NCI-H1092 treated with DMSO at 0.1 percent for 48 hours (cell line): ENCODE data around the gene APOL4.
"Not testable (repeated sequence)": the region's sequence is repeated elsewhere in the genome, so short reads cannot be mapped to it uniquely, and the experiment has no call there.

Experiments
- DNase-seq: peaks from one replicate; lab custom pipeline; 2025; lab: John Stamatoyannopoulos, UW

The APOL4 gene

DNA sequence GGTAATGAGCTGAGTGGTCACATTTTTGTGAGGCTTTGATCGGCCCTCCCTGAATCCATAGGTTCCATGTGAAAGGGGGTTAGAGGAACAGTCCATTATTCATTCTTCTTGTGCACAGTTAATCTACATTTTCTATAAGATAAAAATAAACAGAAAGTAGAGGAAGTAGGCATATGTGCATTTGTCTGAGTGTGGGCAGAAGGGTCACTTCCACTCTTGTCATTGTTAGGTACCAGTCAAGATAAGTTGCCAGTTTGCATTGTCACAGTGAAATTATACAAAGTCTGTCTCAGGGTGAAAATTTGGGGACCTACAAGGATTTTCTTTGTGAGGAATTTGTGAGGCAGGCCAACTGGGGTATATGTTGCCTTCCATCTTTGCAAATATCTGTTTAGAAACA, 4.6 kb upstream of the APOL4 start:
- DNase-seq: no peak

DNA sequence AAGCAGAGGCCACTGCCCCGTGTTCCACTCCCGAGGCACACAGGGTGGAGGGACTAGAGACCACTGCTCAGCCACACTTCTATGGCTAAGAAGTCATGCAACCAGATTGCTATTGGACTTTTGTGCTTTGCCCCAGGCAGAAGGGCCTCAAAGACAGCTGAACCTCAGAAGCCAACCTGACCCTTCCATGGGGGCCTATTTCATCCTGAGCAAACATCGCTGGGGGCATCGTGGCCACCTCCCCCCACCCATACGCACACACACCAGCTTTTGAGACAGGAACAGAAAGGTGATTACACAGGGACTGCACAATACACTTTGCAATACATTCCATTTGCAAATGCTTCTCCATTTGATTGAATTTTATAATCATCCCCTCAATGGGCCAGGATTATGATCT, 4.0 kb upstream of the APOL4 start:
- not testable (repeated sequence) for DNase-seq

DNA sequence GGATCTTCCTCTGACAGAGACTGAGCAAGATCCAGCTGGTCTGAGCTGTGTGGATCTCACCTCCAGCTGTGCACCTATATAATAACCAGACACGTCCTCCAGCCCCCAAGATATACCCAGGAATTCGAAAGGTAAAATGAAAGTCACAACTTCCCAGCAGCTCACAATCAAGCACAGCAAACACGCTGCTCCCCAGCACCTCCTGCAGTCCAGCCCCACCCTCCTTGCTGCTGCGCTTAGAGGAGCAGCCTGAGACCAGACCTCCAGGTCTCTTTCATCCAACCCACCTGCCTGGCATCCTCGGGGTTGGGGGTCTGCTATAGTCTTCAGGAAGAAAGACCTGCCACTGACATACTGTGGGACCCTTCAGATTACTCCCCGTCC, 3.0 kb upstream of the APOL4 start:
- no peak for DNase-seq

DNA sequence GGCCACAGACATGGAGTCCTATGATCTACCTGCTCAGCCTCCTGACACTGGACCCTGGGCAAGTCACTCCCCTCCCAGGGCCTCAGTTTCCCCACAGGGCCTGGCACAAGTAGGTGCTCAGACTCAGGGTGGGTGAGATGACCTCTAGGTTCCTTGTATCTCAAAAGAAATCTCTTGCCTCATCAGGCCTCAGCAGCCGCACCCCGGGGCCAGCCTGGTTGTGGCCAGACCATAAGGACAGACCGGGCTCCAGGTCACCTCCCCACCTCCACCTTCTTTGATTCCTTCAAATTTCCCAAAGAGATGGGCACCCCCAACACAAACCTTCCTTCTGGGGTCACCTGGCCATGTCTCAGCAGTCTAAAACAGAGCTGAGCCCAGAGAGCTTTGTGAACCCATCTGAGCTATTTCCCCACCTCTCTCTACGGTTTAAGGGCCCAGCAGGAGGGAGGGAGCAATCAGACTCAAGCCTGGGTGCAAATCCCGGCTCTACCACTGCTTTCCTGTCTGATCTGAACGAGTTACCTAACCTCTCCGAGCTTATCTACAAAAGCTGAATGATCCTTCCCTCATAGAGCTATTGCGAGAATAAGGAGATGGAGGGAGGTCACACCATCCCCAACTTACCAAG, 2.5 kb upstream of the APOL4 start:
- no peak for DNase-seq

DNA sequence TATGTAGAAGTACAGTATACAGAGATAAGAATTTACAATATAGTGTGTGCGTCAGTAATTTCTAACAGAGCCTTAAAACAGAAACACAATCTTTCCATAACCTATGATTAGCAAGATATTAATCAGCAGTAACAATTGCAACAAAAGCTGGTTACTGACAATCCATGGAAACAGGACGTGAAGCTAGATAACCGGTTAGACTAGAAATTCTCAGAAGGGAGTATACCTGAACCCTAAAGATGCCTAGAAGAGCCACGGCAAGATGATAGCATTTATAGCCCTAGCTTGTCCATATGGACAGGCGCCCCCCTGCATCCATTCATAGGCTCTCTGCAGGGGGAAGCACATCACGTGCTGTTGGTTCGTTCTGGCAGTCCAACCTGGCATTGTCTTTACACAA, 1.8 kb upstream of the APOL4 start:
- not testable (repeated sequence) for DNase-seq

DNA sequence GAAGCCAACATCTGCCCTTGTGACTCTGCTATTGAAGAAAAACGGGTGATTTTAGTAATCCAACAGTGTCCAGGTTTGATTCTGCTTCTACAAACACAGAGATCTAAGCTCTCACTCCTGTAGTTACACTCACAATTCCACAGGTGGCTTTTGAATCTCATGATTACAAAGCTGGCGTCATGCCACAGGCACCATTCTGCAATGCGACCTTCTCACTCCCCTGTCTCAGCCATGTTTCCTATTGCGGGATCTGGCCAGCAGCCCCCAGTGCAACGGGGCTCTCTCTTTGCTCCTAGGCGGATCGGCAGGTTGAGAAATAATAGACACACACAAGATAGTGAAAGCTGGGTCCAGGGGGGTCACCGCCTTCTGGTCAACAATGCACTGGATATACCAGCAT, 1.3 kb upstream of the APOL4 start:
- peak; percentile 68 for DNase-seq

DNA sequence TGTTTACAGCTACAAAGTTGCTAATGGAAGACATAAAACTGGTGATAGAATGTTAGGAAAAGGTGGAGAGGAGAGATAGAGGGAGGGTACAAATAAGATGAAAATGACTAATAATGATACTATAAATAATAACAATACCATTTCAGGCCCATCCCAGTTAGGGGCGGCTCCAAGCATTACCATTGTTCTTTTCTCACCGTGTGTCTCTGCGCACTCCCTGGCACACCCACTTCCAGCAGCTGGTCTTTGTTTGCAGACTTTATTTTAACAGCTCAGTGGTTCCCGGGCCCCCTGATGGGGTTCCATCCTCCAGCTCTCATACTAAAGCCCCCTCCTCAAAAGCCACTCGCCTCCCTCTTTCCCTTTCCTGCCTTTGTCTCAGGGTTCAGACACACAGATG, 584 bp downstream of the APOL4 start:
- DNase-seq: not testable (repeated sequence)

DNA sequence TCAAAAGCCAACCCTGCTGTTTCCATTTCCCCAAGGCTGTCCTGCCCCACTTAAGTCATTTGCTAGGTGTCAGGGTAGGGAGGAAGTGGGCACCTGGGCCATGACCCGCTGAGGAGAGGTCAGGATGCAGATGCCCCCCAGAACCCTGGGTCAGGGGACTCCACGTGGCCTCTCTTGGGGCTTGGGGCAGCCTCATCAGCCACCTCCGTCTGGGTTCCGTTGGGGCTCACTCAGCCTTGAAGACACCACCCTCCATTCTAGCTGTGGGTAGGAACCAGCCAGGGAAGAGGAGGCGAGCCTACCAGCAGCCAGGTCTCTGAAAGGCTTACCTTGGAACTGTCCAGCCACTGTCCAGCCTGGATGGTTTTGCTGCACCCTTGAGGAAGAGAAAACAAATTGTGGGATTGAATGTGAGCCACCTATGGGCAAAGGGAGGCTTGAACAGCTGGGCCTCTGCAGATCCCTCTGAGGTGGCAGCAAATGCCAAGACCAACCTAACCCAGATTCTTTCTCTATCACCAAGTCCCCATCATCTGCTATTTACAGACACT, 2.5 kb downstream of the APOL4 start:
- no peak for DNase-seq

DNA sequence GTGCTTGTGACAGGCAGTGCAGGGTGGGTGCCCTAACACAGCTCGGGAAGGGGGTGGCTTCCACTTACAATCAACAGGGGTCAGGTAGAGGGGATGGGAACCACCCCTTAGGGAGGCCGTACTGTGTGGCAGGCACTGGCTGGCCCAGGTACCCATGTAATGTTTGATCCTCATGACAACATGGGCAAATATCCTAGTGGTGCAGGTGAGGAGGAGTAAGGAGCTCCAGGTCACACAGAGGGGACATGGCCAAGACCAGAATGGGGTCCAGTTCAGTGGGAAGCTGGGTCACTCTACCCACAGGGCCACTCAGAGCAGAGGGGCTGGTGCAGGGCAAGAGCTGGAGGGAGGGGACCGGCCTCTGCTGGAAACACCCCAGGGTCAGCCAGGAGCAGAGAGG, 3.1 kb downstream of the APOL4 start:
- no peak for DNase-seq

DNA sequence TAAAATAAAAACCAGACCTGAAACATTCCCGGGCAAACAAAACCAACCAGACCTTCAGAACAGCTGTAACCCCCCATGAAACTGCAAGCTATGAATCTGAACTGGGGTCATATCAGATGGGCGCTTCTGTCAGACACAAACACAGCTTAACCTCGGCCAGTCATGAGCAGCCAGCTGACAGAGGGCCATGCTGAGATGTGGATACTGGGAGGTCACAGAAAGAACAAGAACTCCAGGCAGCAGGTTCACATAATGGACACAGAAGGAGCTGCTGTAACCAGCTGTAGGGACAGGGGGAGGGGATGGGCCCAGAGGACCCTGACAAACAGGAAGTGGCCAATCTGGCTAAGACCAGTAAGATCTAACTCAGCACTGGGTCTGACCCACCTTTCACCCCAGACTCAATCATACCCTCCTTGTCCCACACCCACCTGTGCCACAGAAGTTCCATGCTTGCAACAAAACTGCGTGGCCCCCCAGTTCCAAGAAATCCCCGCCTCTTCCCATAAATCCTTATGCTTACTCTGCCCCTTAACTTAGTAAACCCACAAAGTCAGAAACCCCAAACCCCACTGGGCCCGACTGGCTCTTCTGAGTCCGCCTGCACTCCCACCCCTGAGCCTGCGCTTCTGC, 4.0 kb downstream of the APOL4 start:
- no peak for DNase-seq

DNA sequence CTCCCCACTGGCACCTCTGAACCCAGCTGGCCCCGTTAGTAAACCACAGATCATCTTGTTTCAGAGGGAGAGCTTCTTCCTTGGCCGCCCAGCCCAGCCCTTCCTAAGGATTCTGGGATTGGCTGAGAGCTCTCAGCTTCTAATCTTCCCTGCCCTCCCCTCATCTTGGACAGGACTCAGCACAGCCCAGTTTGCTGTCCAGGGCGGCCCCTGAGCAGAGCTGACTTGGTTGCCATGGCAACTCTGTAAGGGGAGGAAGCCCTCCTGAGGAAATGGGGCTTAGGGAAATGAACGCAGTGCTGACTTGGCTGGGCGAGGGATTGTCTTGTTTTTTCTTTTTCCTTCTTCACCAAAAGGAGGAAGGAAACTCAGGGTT, 4.6 kb downstream of the APOL4 start:
- DNase-seq: no peak

DNA sequence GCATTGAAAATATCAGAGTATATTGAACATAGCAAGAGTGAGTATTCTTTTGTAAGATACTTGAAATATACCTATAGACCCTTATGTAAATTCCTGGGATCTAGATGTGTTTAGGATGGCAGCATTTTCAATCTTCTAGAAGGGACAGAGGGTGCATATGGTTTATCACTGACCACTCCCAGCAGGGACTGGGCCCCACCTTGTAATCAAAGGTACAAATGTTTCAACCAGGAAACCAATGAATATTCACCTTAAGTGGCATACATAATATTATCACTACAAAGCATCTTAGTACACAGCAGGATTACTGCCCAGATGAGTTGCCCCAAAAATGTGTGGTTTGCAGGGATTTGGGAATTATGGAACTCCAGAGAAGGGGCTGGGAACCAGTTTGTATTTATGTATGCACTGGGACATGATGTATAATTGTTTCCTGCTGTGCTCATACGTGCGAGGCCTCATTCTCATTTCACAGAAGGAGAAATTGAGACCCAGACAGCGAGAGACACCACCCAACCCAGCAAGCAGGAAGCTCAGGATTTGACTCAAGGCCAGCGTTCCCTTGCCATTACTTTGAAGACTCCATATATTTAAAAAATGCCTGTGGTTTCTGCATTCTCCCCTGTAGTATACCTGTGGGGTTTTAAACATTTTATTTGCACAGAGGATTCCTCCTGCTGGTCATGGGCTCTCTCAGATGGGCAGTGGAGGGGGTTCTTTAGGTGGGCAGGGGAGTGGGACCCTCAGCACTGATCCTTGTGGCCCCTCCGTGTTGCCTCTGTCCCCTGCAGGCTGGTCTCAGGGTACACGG, 5.2 kb downstream of the APOL4 start:
- DNase-seq: no peak

DNA sequence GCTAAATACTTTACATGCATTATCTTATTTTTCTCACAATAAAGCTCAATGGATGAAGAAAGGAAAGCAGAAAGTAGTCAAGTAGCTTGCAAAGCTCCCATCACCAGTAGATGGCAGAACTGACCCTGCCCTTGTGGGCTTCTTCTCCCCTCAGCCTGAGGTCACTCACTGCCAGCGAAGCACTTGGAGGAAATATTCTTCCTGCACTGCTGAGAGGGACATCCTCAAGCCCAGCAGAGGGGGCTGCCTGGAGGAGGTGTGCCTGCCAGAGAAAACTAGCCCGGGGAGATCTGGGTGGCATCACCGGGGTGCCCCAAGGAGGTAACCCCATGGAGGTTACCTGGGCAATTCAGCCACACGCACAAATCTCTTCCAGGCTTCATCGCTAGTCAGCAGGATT, 6.6 kb downstream of the APOL4 start:
- DNase-seq: peak; percentile 20

DNA sequence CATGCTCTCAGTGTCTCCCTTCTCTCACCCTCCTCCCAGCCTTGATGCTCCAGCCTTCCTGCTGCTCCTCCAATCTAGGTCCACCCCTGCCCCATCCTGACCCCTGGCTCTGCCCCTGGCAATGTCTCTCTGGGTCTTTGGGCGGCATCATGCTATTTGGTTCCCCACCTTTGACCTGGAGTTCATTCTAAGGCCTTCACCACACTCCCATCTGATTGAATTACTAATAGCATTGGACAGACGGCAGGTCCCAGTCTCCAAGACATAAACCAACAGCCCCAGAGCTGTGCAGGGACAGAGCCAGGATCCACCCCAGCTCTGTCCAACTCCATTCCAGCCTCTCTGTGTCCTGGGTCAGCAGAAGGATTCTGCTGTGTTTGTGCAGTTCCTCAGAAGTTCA, 7.2 kb downstream of the APOL4 start:
- DNase-seq: no peak

DNA sequence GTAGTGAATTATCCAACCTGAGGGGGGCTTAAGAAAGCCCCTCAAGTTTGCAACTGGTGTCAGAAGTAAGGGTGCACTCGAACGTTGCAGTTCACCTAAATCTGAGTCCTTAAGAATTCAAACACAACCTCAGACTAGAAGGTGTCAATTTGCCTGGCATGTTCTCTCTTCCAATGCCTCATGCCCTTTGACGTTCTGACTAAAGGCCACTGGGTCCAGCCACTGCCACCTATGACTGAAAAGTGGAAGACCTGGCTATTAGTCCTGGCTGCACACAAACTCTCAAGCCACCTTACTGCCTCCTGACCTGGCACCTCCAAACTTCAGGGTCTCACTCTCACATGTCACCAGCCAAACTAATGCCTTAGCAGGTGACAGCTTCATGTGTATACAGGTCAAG, 8.0 kb downstream of the APOL4 start:
- no peak for DNase-seq

DNA sequence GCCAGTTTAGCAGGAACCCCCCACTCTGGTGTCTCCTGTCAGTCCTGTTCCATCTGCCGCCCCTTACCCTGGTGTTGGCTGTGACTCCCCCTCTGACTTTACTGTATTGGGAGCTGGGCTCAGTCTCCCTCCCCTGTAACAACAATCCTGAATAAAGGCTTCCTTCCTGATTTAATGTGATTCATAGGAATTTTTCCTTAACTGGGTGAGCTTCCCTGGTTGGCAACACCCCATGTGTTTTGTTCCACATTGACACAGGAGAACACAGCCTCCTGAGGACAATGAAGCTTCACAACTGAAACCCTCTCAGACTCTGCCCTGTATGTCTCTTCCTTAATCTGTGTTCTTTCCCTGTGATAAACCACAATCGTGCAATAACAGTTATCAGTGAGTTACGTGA, 8.4 kb downstream of the APOL4 start:
- no peak for DNase-seq

DNA sequence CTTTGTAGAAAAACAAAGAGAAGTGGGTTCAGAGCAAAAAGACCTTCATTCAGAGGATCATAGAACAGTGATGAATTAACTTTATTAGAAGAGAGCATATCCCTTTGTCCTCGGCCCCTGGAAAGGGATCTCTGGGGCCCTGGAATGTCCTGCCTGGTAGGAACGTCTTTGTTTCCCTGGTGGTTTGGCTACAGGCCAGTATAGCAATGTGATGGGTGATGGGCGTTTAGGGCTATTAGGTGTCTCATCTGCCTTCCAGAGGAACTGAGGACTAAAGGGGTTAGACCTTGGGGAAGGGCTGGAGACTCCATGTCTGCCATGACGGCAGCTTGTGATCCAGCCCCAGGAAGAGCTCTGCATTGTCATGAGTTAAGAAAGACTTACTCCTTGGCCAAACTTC, 9.1 kb downstream of the APOL4 start:
- DNase-seq: no peak

DNA sequence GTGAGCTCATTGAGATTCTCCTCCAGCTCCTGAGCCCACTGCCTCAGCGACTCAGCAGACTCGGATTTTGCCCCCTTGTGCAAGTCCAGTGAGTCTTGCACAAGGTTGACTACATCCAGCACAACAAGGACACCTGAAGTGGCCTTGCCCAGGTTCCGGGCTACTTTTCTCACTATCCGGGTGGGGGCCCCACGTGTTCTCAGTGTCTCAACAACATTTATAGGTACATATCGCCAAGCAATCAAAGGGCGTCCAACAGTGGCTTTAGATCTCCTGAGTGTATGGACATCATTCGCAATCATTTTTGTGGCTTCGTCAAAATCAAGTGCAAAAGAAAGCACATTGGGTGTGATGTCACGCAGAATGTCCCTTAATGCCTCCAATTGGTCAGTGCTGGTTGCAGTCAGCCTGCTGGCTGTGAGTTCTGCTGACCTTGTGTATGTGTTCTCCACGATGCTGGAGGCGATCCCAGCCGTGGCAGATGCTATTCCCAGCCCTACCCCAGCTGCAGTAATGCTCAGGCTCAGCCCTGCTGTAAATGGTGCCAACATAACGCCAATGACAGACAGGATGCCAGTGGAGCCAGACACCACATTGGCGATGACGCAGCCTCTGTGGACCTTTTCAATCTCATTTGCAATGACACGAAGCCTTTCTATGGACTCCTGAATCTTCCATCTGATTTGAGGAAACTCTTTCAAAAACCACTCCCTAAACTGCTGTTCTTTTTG, 10.3 kb downstream of the APOL4 start:
- DNase-seq: no peak

DNA sequence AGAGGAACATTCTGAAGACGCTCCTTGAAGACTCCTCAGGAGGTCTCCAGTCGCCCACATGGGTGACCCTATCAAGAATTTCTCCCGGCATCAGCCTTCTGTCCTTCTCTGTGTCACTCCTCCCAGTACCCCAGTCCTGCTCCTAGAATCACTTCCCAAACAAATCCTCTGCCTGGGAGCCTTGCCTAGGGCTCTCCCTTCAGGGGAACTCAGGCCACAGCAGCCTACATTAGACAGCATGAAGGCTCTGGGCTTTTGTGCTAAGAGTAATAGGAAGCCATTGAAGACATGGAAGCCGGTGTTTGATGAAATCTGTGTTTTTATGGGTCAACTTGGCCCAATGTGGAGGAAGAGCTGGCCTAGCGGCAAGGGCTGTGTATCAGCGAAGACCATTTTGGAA, 13.7 kb downstream of the APOL4 start:
- not testable (repeated sequence) for DNase-seq

DNA sequence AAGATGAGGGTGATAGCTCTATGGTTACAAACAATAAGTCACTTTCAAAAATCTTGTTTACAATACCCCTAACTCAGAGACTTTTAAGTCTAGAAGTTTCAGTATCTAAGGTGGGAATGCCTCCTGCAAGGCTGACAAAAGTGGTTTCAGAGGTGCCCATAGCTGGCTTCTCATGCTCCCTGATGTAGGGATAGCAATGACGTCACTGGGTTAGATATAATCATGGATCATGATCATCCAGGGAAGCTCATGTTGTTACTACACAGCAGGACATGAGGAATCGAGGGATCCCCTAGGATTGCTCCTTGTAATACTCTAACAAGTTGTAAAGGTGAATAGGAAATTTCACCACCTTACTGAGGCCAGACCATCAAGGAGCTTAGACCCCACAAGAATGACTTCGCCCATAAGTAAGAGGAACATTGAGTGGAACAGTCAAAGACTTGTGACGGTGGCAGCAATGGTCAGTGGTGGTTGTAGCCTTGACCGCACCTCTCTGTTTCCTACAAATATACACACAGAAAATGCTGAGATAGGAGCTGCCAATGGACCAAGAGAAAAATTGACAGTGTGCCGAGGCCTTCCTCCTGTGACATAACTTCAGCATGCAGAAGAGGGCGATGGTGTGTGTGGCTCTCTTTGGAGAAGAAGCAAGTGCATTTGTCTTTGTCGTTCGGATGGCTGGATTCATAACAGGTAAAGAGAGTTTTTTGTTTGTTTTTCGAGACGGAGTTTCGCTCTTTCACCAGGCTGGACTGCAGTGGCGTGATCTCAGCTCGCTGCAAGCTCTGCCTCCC, 15.6 kb downstream of the APOL4 start:
- no peak for DNase-seq

DNA sequence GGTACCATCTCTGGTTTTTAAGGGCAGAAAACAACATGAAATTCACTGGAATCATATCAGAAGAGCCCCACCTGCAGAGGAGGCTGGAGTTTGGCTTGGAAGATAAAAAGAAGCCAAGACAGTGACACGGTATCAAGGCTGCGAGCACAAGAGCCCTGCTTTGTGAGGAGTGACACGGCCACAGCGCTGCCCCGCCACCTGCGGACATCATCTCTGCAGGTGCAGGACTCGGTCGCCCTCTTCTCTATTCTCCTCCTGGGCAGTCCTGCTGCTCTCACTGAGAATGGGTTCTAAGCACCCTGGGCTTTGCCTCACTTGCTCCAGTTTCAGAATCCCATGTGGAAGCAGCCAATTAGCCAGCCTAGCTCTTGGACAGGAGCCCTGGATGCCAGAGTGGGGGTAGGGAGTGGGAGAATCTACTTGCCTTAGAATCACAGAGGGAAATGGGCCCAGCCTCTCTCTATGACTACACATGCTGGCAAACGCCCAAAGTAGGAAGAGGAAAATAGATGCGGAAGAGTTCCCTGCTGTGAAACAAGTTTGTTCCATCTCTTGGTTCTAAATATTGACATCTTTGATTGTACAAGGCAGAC, 17.1 kb downstream of the APOL4 start:
- DNase-seq: no peak
